Thyroid gland (tissue), 4 donors: ENCODE measurements around the gene WDPCP.

Experiments used
- CTCF ChIP-seq, 6 experiments: fragments of 200-600 bp in 3 of 6; fragments of 450-650 bp in 3 of 6; sonication (generic) in 3 of 6; IDR thresholded peaks; one replicate each; pipeline ENCODE4 v1.5.1; 2016 to 2019; ENCODE audit warnings: antibody characterized with exemption in 6 of 6, mild to moderate bottlenecking in 2 of 6, inconsistent platforms in 1 of 6, moderate library complexity in 1 of 6
- POLR2A ChIP-seq, 2 donors: fragments of 450-650 bp; IDR thresholded peaks; one replicate each; pipeline ENCODE4 v1.6.1; 2017; ENCODE audit warnings: antibody characterized with exemption in 2 of 2, mild to moderate bottlenecking in 2 of 2, moderate library complexity in 1 of 2

- TF ChIP-seq CTCF (IDR thresholded peaks at IDR 0.05) (no peak), POLR2A (IDR thresholded peaks at IDR 0.05) (no peak)
Observed at GRCh38 chr2:63520793-63521192, 67.5 kb downstream of the WDPCP start.
